Neural cell (in vitro differentiated cells): Measurements from ENCODE around the gene NCOA7. TPM values are rescaled to one million over a fixed set of nuclear protein-coding genes. Genes with fewer than 3 reads are reported as not detected.

ENCODE experiments used
- H2AFZ ChIP-seq: fragments of 200-600, 300-800 bp; sonication (generic), shearing (Covaris generic); 2 replicates; pipeline ENCODE4 v1.6.0; 2014; ENCODE audit warnings: low read depth, mild to moderate bottlenecking, antibody characterized with exemption, low read length, moderate library complexity
- H3F3A ChIP-seq: fragments of 200-600 bp; shearing (Covaris generic); 2 replicates; pipeline ENCODE4 v1.6.1; 2016; ENCODE audit warnings: mild to moderate bottlenecking, moderate library complexity, mixed read lengths, antibody characterized with exemption, low read length; ENCODE audit not compliant: insufficient read depth, poor library complexity, severe bottlenecking
- H3K27ac ChIP-seq: fragments of 200-600, 300-800 bp; sonication (generic), shearing (Covaris generic); 2 replicates; pipeline ENCODE4 v1.5.1; 2014; ENCODE audit warnings: mild to moderate bottlenecking, low read length, moderate library complexity
- H3K27me3 ChIP-seq: fragments of 300-800, 200-600 bp; sonication (generic), shearing (Covaris generic); 2 replicates; pipeline ENCODE4 v1.6.0; 2014; ENCODE audit warnings: mild to moderate bottlenecking, low read depth, low read length, moderate library complexity; ENCODE audit not compliant: insufficient read depth
- H3K36me3 ChIP-seq: fragments of 300-800, 200-600 bp; sonication (generic), shearing (Covaris generic); 2 replicates; pipeline ENCODE4 v1.5.1; 2014; ENCODE audit warnings: mild to moderate bottlenecking, antibody characterized with exemption, low read length, moderate library complexity; ENCODE audit not compliant: insufficient read depth
- H3K4me2 ChIP-seq: fragments of 300-800, 200-600 bp; sonication (generic), shearing (Covaris generic); 2 replicates; pipeline ENCODE4 v1.6.0; 2014; ENCODE audit warnings: mild to moderate bottlenecking, low read length
- H3K4me3 ChIP-seq: fragments of 300-800, 200-600 bp; sonication (generic), shearing (Covaris generic); 2 replicates; pipeline ENCODE4 v1.5.1; 2014; ENCODE audit warnings: mild to moderate bottlenecking, low read length, moderate library complexity
- H3K79me2 ChIP-seq: fragments of 200-600 bp; shearing (Covaris generic); replicated peaks from 2 replicates; pipeline ENCODE4 v1.6.0; 2014; ENCODE audit warnings: mild to moderate bottlenecking, low read length, moderate library complexity; ENCODE audit not compliant: insufficient read depth
- H3K9ac ChIP-seq: fragments of 300-800, 200-600 bp; sonication (generic), shearing (Covaris generic); 2 replicates; pipeline ENCODE4 v1.6.1; 2016; ENCODE audit warnings: mild to moderate bottlenecking, low read length, mixed read lengths
- H3K9me2 ChIP-seq: fragments of 200-600 bp; shearing (Covaris generic); 2 replicates; pipeline ENCODE4 v1.6.1; 2016; ENCODE audit warnings: mild to moderate bottlenecking, low read length, mixed read lengths; ENCODE audit not compliant: insufficient read depth
- H3K9me3 ChIP-seq: fragments of 200-600, 300-800 bp; sonication (generic), shearing (Covaris generic); 2 replicates; pipeline ENCODE4 v1.6.1; 2016; ENCODE audit warnings: mild to moderate bottlenecking, mixed run types, low read length, moderate library complexity, mixed read lengths
- H4K20me1 ChIP-seq: fragments of 200-600 bp; shearing (Covaris generic); 2 replicates; pipeline ENCODE4 v1.6.1; 2016; ENCODE audit warnings: mild to moderate bottlenecking, mixed run types; ENCODE audit not compliant: insufficient read depth
- CTCF ChIP-seq: fragments of 450-650 bp; IDR thresholded peaks from 2 replicates; pipeline ENCODE4 v1.5.1; 2014; ENCODE audit warnings: antibody characterized with exemption, mild to moderate bottlenecking, moderate library complexity; ENCODE audit not compliant: poor library complexity, severe bottlenecking
- EP300 ChIP-seq: fragments of 450-650 bp; conservative IDR thresholded peaks from 2 replicates; pipeline ENCODE4 v1.6.1; 2014; ENCODE audit warnings: antibody characterized with exemption, mild to moderate bottlenecking, moderate library complexity; ENCODE audit not compliant: poor library complexity, severe bottlenecking
- EZH2 ChIP-seq: fragments of 200-600, 300-800 bp; shearing (Covaris generic), sonication (generic); IDR thresholded peaks from 2 replicates; pipeline ENCODE4 v1.6.1; 2014; ENCODE audit warnings: antibody characterized with exemption, low read length, borderline replicate concordance, mild to moderate bottlenecking; ENCODE audit not compliant: insufficient read depth, poor library complexity, severe bottlenecking
- MXI1 ChIP-seq: fragments of 450-650 bp; conservative IDR thresholded peaks from 2 replicates; pipeline ENCODE4 v1.6.1; 2014; ENCODE audit warnings: antibody characterized with exemption, mild to moderate bottlenecking; ENCODE audit not compliant: poor library complexity, severe bottlenecking
- POLR2AphosphoS5 ChIP-seq: IDR thresholded peaks from 2 replicates; pipeline ENCODE4 v1.6.1; 2012
- RAD21 ChIP-seq: fragments of 450-650 bp; conservative IDR thresholded peaks from 2 replicates; pipeline ENCODE4 v1.6.1; 2014; ENCODE audit warnings: antibody characterized with exemption, mild to moderate bottlenecking, moderate library complexity
- REST ChIP-seq: IDR thresholded peaks from 2 replicates; pipeline ENCODE4 v1.6.1; 2012; ENCODE audit warnings: borderline replicate concordance
- SMC3 ChIP-seq: fragments of 450-650 bp; conservative IDR thresholded peaks from 2 replicates; pipeline ENCODE4 v1.6.1; 2014; ENCODE audit warnings: antibody characterized with exemption, mild to moderate bottlenecking, moderate library complexity; ENCODE audit not compliant: poor library complexity
- TAF1 ChIP-seq: IDR thresholded peaks from 2 replicates; pipeline ENCODE4 v1.6.1; 2012; ENCODE audit warnings: low read depth
- polyA plus RNA-seq: library from polyadenylated mRNA; depleted of rRNA; stranded (reverse); fragments of >200 nt; gene quantifications from 2 replicates; pipeline ENCODE4 v1.2.3, GENCODE V29; 2014

Gene NCOA7
- polyA plus RNA-seq, 1 donor from 2014 or later: 17.1 TPM

- Histone ChIP-seq H3K36me3 (peaks cover 1% of the 10 kb centered on the region), H3K9ac (peak overlapping the region; percentile 2), H3K9me2 (no peaks in the 10 kb centered on the region), H3K79me2 (no peaks in the 10 kb centered on the region), H4K20me1 (no peaks in the 10 kb centered on the region), H2AFZ (no peak overlapping the region), H3K4me2 (no peak overlapping the region), H3K9me3 (no peaks in the 10 kb centered on the region), H3K4me3 (peak overlapping the region; percentile 14), H3F3A (no peaks in the 10 kb centered on the region), H3K27me3 (no peaks in the 10 kb centered on the region), H3K27ac (peak overlapping the region; percentile 46)
- no peak for TF ChIP-seq TAF1
- TF ChIP-seq CTCF: no peak
- TF ChIP-seq MXI1: no peak
- no peak for TF ChIP-seq POLR2AphosphoS5
- TF ChIP-seq EZH2: no peak
- TF ChIP-seq EP300: no peak
- TF ChIP-seq RAD21: no peak
- TF ChIP-seq REST: no peak
- TF ChIP-seq SMC3: no peak
Observed at GRCh38 chr6:125811259-125811658, 20.5 kb downstream of the NCOA7 start.

GRCh38 chr6:125812394-125813292 is 21.9 kb downstream of the NCOA7 start:
- Histone ChIP-seq H3K9me2 (no peaks in the 10 kb centered on the region), H3K9ac (no peak overlapping the region), H3K36me3 (peaks cover 4% of the 10 kb centered on the region), H3K4me2 (no peak overlapping the region), H3K9me3 (no peaks in the 10 kb centered on the region), H4K20me1 (no peaks in the 10 kb centered on the region), H3F3A (no peaks in the 10 kb centered on the region), H2AFZ (no peak overlapping the region), H3K4me3 (no peak overlapping the region), H3K79me2 (no peaks in the 10 kb centered on the region), H3K27ac (no peak overlapping the region), H3K27me3 (no peaks in the 10 kb centered on the region)
- TF ChIP-seq RAD21 (no peak), POLR2AphosphoS5 (no peak), SMC3 (no peak), CTCF (no peak), TAF1 (no peak), REST (no peak)
